Tibial artery (tissue), 4 donors: ENCODE results near the gene COMT.

Experiments
- DNase-seq, 2 donors: peaks; one replicate each; pipeline ENCODE4 v3.0.0-alpha.2; 2019
- H3K27ac ChIP-seq, 2 donors: fragments of 200-600 bp; sonication (generic) in 1 of 2; 1 replicate in 1 of 2; 2 replicates in 1 of 2; pipeline ENCODE4 v1.5.1; 2018 to 2019; ENCODE audit warnings: mild to moderate bottlenecking in 1 of 2
- H3K27me3 ChIP-seq, 2 donors: fragments of 200-600 bp; sonication (generic) in 1 of 2; one replicate each; pipeline versions ENCODE4 v1.5.1 to v1.6.0; 2016 to 2019
- H3K36me3 ChIP-seq, 3 donors: fragments of 200-600 bp; sonication (generic) in 2 of 3; one replicate each; pipeline ENCODE4 v1.5.1; 2016 to 2019; ENCODE audit warnings: mild to moderate bottlenecking in 2 of 3
- H3K4me1 ChIP-seq, 4 donors: fragments of 200-600 bp; sonication (generic) in 2 of 4; 1 replicate in 3 of 4; 2 replicates in 1 of 4; pipeline ENCODE4 v1.5.1; 2016 to 2019
- H3K4me3 ChIP-seq, 2 donors: fragments of 200-600 bp; sonication (generic) in 1 of 2; 1 replicate in 1 of 2; 2 replicates in 1 of 2; pipeline ENCODE4 v1.5.1; 2018 to 2019; ENCODE audit warnings: mild to moderate bottlenecking in 2 of 2
- H3K9me3 ChIP-seq, 3 donors: fragments of 200-600 bp; sonication (generic) in 1 of 3; one replicate each; pipeline ENCODE4 v1.5.1; 2016 to 2019
- intact Hi-C: fragments of 100-400 bp; cut with DNase I; formaldehyde crosslinking; loops from one replicate; pipeline ENCODE4 v1.15.0; 2023; ENCODE audit warnings: low total_unique reads
- TF ChIP-seq, protein P1 (sequence below), 2 experiments: fragments of 200-600 bp in 1 of 2; fragments of 450-650 bp in 1 of 2; IDR thresholded peaks; one replicate each; pipeline ENCODE4 v1.5.1; 2017 to 2019; ENCODE audit warnings: antibody characterized with exemption in 2 of 2, mild to moderate bottlenecking in 1 of 2, moderate library complexity in 1 of 2

COMT gene

DNA sequence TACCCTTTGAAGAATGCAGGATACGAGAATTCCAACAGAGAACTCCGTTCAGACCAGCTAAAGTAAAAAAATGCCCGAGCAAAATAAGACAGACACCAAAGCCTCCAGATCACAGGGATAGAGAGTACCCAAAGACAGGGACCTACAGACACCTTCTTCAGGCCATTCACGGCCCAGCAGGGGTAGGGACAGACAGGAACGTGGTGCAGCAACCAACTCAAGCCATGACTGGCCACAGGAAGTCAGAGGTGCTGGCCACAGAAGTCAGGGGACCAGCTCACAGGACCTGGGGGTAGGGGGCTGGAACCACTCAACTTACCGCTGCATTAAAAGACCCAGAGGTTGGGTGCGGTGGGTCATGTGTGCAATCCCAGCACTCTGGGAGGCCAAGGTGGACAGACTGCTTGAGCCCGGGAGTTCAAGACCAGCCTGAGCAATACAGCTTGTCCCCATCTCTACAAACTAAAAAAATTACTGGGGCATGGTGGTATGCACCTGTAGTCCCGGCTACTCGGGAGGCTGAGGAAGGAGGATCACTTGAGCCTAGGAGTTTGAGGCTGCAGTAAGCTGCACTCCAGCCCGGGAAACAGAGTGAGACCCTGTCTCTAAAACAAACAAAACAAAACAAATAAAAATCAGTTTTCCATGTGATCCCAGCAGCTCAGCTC, 39.9 kb upstream of the COMT start:
- TF ChIP-seq, protein P1, sequence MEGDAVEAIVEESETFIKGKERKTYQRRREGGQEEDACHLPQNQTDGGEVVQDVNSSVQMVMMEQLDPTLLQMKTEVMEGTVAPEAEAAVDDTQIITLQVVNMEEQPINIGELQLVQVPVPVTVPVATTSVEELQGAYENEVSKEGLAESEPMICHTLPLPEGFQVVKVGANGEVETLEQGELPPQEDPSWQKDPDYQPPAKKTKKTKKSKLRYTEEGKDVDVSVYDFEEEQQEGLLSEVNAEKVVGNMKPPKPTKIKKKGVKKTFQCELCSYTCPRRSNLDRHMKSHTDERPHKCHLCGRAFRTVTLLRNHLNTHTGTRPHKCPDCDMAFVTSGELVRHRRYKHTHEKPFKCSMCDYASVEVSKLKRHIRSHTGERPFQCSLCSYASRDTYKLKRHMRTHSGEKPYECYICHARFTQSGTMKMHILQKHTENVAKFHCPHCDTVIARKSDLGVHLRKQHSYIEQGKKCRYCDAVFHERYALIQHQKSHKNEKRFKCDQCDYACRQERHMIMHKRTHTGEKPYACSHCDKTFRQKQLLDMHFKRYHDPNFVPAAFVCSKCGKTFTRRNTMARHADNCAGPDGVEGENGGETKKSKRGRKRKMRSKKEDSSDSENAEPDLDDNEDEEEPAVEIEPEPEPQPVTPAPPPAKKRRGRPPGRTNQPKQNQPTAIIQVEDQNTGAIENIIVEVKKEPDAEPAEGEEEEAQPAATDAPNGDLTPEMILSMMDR (IDR thresholded peaks at IDR 0.05) = no peak
- H3K27me3 ChIP-seq = no peaks in the 10 kb centered on the region
- H3K4me3 ChIP-seq = no peak overlapping the region
- peaks cover 12 to 91% (median 41%) of the 10 kb centered on the region in 3 donors for H3K36me3 ChIP-seq
- H3K27ac ChIP-seq = no peak overlapping the region
- no peaks in the 10 kb centered on the region for H3K9me3 ChIP-seq
- no peaks in the 10 kb centered on the region for H3K4me1 ChIP-seq
- intact Hi-C loops = no loop called here
- no peak for DNase-seq

DNA sequence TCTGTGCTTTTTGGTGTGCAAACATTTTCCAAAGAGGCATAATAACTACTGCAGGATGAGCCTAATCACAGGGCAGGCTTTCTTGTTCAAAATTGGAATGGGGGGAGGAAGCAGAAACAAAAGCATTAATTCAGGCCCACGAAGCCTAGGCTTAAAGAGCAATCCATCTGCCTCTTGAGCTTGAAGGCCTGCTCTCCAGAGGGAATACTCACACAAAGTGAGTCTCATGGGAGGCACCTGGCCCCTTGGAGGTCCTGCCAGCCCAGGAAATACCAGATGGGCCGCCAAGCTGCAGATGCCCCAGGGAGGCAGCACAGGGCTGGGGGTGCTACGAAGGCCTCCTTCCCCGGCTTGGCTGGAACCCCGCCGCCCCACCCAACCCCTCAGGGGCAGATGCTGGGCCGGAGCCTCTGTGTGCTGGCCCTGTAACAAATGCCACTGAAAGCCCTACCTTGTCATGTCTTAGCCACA, 39.3 kb upstream of the COMT start:
- Histone ChIP-seq H3K36me3 (peaks cover 12 to 91% (median 43%) of the 10 kb centered on the region in 3 donors), H3K4me3 (no peak overlapping the region), H3K27me3 (no peaks in the 10 kb centered on the region), H3K4me1 (no peaks in the 10 kb centered on the region), H3K9me3 (no peaks in the 10 kb centered on the region), H3K27ac (no peak overlapping the region)
- TF ChIP-seq, protein P1 (IDR thresholded peaks at IDR 0.05) = no peak
- intact Hi-C loops = no loop called here
- no peak for DNase-seq

DNA sequence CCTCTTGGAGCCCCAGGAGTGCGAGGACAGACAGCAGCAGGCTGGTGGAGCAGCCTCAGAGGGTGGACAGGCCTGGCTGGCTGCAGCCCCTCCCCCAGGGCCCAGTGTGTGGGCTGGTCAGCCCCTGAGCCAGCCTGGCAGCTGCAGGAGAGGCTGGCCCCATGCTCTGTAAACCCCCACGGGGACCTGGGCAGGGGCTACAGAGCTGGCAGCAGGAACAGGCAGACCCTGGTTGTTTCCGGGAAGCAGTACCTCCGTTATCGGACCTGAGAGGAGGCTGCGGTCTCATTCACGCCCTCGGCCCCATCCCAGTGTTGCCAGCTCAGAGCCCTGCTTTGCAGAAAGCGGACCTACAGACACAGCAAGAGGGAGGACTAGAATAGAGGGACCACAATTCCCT, 38.5 kb upstream of the COMT start:
- TF ChIP-seq, protein P1 (IDR thresholded peaks at IDR 0.05) = no peak
- Histone ChIP-seq H3K36me3 (peaks cover 12 to 90% (median 39%) of the 10 kb centered on the region in 3 donors), H3K4me1 (no peaks in the 10 kb centered on the region), H3K27ac (no peak overlapping the region), H3K27me3 (no peaks in the 10 kb centered on the region), H3K9me3 (no peaks in the 10 kb centered on the region), H3K4me3 (no peak overlapping the region)
- intact Hi-C loops = no loop called here
- no peak for DNase-seq

DNA sequence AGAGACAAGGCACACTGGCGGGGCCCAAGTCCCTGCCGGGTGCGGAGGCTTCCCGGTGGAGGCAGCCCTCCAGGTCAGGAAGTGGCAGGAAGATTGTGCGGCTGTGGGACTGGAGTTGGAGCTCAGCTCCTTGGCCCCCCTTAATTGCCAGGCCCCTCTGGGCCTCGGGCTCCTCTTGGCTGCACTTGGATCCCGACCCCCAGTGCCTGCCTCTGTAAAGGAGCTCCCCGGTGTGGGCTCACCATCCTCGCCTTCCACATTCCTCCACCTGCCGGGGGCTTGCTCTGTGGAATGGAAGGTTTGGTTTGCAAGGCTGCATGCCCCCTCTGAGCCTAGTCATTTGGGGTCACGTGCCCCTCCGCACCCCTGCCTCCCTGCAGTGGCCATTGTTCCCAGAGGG, 38.1 kb upstream of the COMT start:
- no peak for DNase-seq
- Histone ChIP-seq H3K4me3 (no peak overlapping the region), H3K27me3 (no peaks in the 10 kb centered on the region), H3K9me3 (no peaks in the 10 kb centered on the region), H3K27ac (no peak overlapping the region), H3K4me1 (no peaks in the 10 kb centered on the region), H3K36me3 (peaks cover 12 to 90% (median 34%) of the 10 kb centered on the region in 3 donors)
- TF ChIP-seq, protein P1 (IDR thresholded peaks at IDR 0.05) = no peak
- intact Hi-C loops = no loop called here

DNA sequence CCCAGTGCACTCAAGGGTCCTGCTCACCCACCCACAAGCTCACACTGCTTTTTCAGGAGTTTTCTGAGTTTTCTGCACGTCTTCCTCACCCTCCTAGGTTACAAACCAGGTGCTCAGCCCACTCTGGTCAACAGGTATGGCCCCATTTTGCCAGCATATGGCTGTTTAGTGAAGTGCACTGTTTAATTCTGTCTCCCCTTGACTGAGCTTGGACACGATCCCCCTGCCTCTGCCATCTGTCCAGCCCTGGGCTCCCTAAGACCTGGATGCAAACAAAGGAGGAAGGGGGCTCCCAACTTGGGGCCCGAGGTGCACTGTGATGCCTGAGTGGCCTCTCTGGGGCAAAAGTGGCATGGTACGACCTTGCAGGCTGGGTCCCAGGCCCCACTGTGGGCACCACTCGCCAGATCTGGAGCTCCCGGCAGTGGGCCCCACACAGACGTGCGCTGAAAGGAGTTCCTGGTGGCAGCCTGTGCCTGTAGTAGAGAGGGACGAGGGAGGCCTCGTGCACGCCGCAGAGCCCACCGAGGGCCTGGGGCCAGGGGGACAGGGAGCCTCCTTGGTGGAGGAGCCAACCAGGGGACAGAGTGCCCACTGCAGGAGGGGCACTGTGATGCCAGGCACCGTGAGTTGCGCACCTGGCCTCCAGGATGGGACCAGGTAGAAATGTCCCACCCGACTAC, 37.3 kb upstream of the COMT start:
- H3K27me3 ChIP-seq = no peaks in the 10 kb centered on the region
- no peak for DNase-seq
- intact Hi-C loops = no loop called here
- no peak overlapping the region for H3K27ac ChIP-seq
- peaks cover 12 to 83% (median 27%) of the 10 kb centered on the region in 3 donors for H3K36me3 ChIP-seq
- TF ChIP-seq, protein P1 (IDR thresholded peaks at IDR 0.05) = no peak
- no peaks in the 10 kb centered on the region for H3K9me3 ChIP-seq
- H3K4me1 ChIP-seq = no peaks in the 10 kb centered on the region
- no peak overlapping the region for H3K4me3 ChIP-seq
